ENCODE data around the gene ULK3. TPM values are rescaled to one million over a fixed set of nuclear protein-coding genes. Genes with fewer than 3 reads are reported as not detected.

ULK3 gene
- total RNA-seq, 3 donors from 2014 or later = 28.3 to 48.8 (median 48.0) TPM

DNA sequence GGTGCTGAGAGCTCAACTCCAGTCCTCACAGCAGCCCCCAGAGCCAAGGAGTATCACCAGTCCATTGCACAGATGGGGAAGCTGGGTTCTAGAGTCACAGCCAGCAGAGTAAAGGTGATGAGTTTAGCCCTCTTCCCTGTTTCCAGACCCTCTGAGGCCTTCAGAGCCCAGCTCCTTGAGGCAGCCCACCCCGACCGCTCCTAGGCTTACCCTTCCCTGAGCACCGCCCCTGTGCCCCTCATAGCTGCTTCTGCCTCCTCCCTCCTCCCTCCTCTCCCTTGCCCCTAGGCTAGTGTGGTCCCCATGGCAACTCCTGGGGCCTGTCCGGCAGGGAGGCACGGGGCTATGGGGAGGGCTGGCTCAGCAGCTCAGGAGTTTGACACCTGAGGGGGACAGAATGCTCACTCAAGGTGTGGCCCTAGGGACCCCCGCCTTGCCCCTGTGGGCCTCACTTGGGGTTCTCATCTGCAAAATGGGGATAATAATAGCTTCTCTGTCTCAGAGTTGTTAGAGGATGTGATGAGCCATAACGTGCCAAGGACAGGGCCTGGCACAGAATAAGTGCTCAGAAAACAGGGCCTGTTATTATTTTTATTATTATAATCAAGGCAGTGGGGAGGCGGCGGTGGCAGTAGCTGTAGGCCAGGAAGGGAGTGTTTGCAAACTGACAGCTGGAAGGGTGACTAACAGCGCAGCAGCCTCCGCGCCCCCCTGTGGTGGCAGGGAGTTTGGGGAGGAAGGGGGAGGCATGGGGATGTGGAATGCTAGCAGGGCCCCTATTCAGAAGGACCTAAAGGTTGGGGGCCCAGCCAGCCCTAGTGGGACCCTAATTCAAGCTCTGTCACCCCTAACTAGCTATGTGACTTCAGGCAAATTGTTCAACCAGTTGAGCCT is 49.6 kb downstream of the ULK3 start:
- intact Hi-C loops (cut with DNase I; ENCODE audit: low total_unique reads) = no loop called here
- Histone ChIP-seq H3K27me3 (no peaks in the 10 kb centered on the region), H3K4me3 (no peak overlapping the region), H3K9me3 (no peaks in the 10 kb centered on the region), H3K4me1 (peaks cover 17% of the 10 kb centered on the region in 2 donors), H3K27ac (no peak overlapping the region), H3K36me3 (no peaks in the 10 kb centered on the region)
- no peak for TF ChIP-seq CTCF (IDR thresholded peaks at IDR 0.05)
- DNase-seq (ENCODE audit: low spot score in 2 of 2) = no peak

- no peak for DNase-seq (ENCODE audit: low spot score in 2 of 2)
- Histone ChIP-seq H3K4me1 (peaks cover 17 to 19% of the 10 kb centered on the region in 2 donors), H3K27me3 (no peaks in the 10 kb centered on the region), H3K4me3 (no peak overlapping the region), H3K36me3 (no peaks in the 10 kb centered on the region), H3K9me3 (no peaks in the 10 kb centered on the region), H3K27ac (peak overlapping the region; percentile 3 to 45)
- intact Hi-C loops (cut with DNase I; ENCODE audit: low total_unique reads) = no loop called here
- TF ChIP-seq CTCF (IDR thresholded peaks at IDR 0.05) (no peak), POLR2AphosphoS5 (IDR thresholded peaks at IDR 0.05) (no peak), POLR2A (IDR thresholded peaks at IDR 0.05) (no peak)
Observed at GRCh38 chr15:74792227-74793016, 50.5 kb downstream of the ULK3 start.

DNA sequence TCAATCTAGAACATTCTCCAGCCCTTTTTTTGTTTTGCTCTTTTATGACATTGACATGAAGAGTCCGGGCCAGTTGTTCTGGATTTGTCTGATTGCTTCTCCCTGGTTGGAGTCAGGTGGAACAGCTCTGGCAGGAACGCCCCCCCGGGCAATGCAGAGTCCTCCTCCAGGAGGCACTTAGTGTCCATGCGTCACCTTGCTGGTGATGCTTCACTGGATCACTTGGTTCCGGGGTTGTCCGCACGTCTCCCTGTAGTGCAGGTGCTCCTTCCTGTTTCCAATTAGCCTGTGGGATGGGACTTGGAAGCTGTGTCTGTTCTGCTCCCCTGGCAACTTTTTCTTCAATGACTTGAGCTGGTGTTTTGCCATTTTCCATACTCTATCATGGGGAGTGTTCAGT is 51.3 kb downstream of the ULK3 start:
- intact Hi-C loops (cut with DNase I; ENCODE audit: low total_unique reads) = no loop called here
- no peak for TF ChIP-seq CTCF (IDR thresholded peaks at IDR 0.05)
- no peak for TF ChIP-seq POLR2AphosphoS5 (IDR thresholded peaks at IDR 0.05)
- no peak for TF ChIP-seq POLR2A (IDR thresholded peaks at IDR 0.05)
- DNase-seq (ENCODE audit: low spot score in 2 of 2) = no peak
- no peak overlapping the region for H3K4me3 ChIP-seq
- no peaks in the 10 kb centered on the region for H3K36me3 ChIP-seq
- peaks cover 21 to 23% of the 10 kb centered on the region in 2 donors for H3K4me1 ChIP-seq
- H3K27ac ChIP-seq = peak overlapping the region in 1 of 2 donors; percentile 45
- H3K27me3 ChIP-seq = no peaks in the 10 kb centered on the region
- H3K9me3 ChIP-seq = no peaks in the 10 kb centered on the region

GRCh38 chr15:74791007-74791406 is 51.9 kb downstream of the ULK3 start:
- Histone ChIP-seq H3K9me3 (no peaks in the 10 kb centered on the region), H3K36me3 (no peaks in the 10 kb centered on the region), H3K4me1 (peaks cover 21 to 23% of the 10 kb centered on the region in 2 donors), H3K27ac (no peak overlapping the region), H3K27me3 (no peaks in the 10 kb centered on the region), H3K4me3 (no peak overlapping the region)
- DNase-seq (ENCODE audit: low spot score in 2 of 2) = no peak
- intact Hi-C loops (cut with DNase I; ENCODE audit: low total_unique reads) = no loop called here
- TF ChIP-seq POLR2A (IDR thresholded peaks at IDR 0.05) (no peak), POLR2AphosphoS5 (IDR thresholded peaks at IDR 0.05) (no peak), CTCF (IDR thresholded peaks at IDR 0.05) (no peak)
